ENCODE measurements around the gene HOXD13.

Gene HOXD13

GRCh38 chr2:176084611-176085119 is 7.9 kb upstream of the HOXD13 start:
- Histone ChIP-seq H3K36me3 (ENCODE audit: control insufficient read depth in 2 of 2, insufficient read depth in 1 of 2, low read length in 2 of 2) (no peaks in the 10 kb centered on the region), H3K27ac (ENCODE audit: extremely low read depth, low read depth, low read length) (no peak overlapping the region), H3K4me1 (ENCODE audit: control insufficient read depth, insufficient read depth, low read length) (no peaks in the 10 kb centered on the region), H3K9me3 (ENCODE audit: control insufficient read depth, insufficient read depth, low read depth, low read length) (no peaks in the 10 kb centered on the region), H3K4me3 (ENCODE audit: low read depth, low read length) (no peak overlapping the region)
- TF ChIP-seq ZSCAN30 (tag by site-specific recombination; IDR thresholded peaks at IDR 0.05) (no peak), ZNF596 (tag by site-specific recombination; IDR thresholded peaks at IDR 0.05) (peak; percentile 85)
- ChIA-PET POLR2A (no interaction called here), CTCF (interaction anchor here (0.7 to 5.6 kb wide), 6 partner anchors 12 to 833 kb away, joined by 3 to 33 read pairs (median 7); no protein-coding TSS in a partner anchor)

- no peaks in the 10 kb centered on the region for H3K36me3 ChIP-seq (ENCODE audit: control insufficient read depth in 2 of 2, insufficient read depth in 1 of 2, low read length in 2 of 2)
- no peaks in the 10 kb centered on the region for H3K4me1 ChIP-seq (ENCODE audit: control insufficient read depth, insufficient read depth, low read length)
- CTCF ChIA-PET: interaction anchor here (0.5 to 5.6 kb wide), 24 partner anchors 12 to 935 kb away, joined by 3 to 33 read pairs (median 4); no protein-coding TSS in a partner anchor
- H3K4me3 ChIP-seq (ENCODE audit: low read depth, low read length): no peak overlapping the region
- POLR2A ChIA-PET: interaction anchor here (0.8 kb wide), 1 partner anchor 84 kb away, joined by 3 read pairs; the partner anchor contains the start of gene LNPK
- no peak overlapping the region; the same call in 1 of the 2 replicates for H3K27ac ChIP-seq (ENCODE audit: extremely low read depth, low read depth, low read length)
- H3K9me3 ChIP-seq (ENCODE audit: control insufficient read depth, insufficient read depth, low read depth, low read length): no peaks in the 10 kb centered on the region
- TF ChIP-seq ZNF701 (tag by site-specific recombination; IDR thresholded peaks at IDR 0.05) (no peak), ZNF248 (tag by site-specific recombination; IDR thresholded peaks at IDR 0.05) (no peak), ZNF16 (tag by site-specific recombination; IDR thresholded peaks at IDR 0.05; ENCODE audit: low read depth) (no peak), ZNF24 (tag by site-specific recombination; IDR thresholded peaks at IDR 0.05) (no peak), FEZF1 (tag by site-specific recombination; IDR thresholded peaks at IDR 0.05) (no peak)
- TF ChIP-seq, protein P1, sequence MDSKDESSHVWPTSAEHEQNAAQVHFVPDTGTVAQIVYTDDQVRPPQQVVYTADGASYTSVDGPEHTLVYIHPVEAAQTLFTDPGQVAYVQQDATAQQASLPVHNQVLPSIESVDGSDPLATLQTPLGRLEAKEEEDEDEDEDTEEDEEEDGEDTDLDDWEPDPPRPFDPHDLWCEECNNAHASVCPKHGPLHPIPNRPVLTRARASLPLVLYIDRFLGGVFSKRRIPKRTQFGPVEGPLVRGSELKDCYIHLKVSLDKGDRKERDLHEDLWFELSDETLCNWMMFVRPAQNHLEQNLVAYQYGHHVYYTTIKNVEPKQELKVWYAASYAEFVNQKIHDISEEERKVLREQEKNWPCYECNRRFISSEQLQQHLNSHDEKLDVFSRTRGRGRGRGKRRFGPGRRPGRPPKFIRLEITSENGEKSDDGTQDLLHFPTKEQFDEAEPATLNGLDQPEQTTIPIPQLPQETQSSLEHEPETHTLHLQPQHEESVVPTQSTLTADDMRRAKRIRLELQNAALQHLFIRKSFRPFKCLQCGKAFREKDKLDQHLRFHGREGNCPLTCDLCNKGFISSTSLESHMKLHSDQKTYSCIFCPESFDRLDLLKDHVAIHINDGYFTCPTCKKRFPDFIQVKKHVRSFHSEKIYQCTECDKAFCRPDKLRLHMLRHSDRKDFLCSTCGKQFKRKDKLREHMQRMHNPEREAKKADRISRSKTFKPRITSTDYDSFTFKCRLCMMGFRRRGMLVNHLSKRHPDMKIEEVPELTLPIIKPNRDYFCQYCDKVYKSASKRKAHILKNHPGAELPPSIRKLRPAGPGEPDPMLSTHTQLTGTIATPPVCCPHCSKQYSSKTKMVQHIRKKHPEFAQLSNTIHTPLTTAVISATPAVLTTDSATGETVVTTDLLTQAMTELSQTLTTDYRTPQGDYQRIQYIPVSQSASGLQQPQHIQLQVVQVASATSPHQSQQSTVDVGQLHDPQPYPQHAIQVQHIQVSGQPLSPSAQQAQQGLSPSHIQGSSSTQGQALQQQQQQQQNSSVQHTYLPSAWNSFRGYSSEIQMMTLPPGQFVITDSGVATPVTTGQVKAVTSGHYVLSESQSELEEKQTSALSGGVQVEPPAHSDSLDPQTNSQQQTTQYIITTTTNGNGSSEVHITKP (tag by site-specific recombination; IDR thresholded peaks at IDR 0.05): no peak
- TF ChIP-seq, protein P2, sequence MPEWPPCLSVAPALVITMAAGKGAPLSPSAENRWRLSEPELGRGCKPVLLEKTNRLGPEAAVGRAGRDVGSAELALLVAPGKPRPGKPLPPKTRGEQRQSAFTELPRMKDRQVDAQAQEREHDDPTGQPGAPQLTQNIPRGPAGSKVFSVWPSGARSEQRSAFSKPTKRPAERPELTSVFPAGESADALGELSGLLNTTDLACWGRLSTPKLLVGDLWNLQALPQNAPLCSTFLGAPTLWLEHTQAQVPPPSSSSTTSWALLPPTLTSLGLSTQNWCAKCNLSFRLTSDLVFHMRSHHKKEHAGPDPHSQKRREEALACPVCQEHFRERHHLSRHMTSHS (tag by site-specific recombination; IDR thresholded peaks at IDR 0.05): no peak
Observed at GRCh38 chr2:176085120-176085788, 7.3 kb upstream of the HOXD13 start.

DNA sequence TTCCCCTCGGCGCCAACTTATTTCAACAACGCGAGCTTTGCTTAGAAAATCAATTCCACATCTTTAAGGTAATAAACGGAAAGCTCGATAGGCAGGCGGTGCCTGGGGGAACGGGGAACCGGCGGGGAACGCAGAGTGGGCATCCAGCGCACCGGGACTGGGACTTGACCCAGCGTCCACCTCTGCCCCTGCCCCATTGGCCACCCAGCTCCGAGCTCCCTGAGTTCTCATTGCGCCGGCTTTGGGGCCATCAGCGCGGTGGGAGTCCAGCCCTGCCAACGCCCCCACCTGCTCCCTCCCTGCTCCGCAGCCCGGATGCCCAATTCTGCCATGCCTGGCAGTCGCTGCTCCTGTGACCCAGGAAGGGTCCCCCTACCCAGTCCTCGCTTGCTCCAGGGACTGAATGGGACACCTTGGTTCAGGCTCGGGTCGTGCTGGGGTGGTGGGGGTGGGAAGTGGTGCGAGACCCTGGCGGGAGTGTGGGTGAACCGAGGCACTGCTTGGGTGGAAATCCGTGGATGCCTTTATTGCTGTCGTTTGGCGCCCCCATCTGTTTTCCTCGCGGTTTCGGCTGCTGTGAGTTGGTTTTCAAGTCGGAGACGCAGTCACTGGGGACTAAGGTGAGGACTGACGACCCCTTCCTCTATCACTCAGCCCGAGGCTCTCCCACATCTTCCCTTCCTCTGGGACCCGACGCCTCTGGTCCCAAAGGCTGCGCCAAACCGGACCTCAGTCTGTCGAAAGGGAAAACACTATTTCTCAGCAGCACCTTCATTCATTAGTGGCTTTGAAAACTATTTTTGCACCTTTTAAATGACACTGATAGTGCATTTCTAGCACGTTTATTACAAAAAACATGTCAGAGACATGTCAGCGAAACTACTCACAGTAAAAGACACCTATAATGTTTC is 6.4 kb upstream of the HOXD13 start:
- peak overlapping the region; percentile 31 for H3K4me3 ChIP-seq (ENCODE audit: low read depth, low read length)
- H3K36me3 ChIP-seq (ENCODE audit: control insufficient read depth in 2 of 2, insufficient read depth in 1 of 2, low read length in 2 of 2): no peaks in the 10 kb centered on the region
- ChIA-PET CTCF (interaction anchor here (0.6 to 5.6 kb wide), 25 partner anchors 11 to 936 kb away, joined by 3 to 33 read pairs (median 4); no protein-coding TSS in a partner anchor), POLR2A (interaction anchor here (0.8 kb wide), 1 partner anchor 84 kb away, joined by 3 read pairs; the partner anchor contains the start of gene LNPK)
- no peaks in the 10 kb centered on the region for H3K4me1 ChIP-seq (ENCODE audit: control insufficient read depth, insufficient read depth, low read length)
- peak overlapping the region; percentile 28; the same call in 1 of the 2 replicates for H3K27ac ChIP-seq (ENCODE audit: extremely low read depth, low read depth, low read length)
- H3K9me3 ChIP-seq (ENCODE audit: control insufficient read depth, insufficient read depth, low read depth, low read length): no peaks in the 10 kb centered on the region
- no peak for TF ChIP-seq ZFP37 (tag by site-specific recombination; IDR thresholded peaks at IDR 0.05)
- no peak for TF ChIP-seq ZNF350 (tag by site-specific recombination; IDR thresholded peaks at IDR 0.05)
- no peak for TF ChIP-seq ZNF701 (tag by site-specific recombination; IDR thresholded peaks at IDR 0.05)
- peak; percentile 34; the same call in 1 of the 2 replicates for TF ChIP-seq ZNF398 (tag by site-specific recombination; IDR thresholded peaks at IDR 0.05)
- peak; percentile 74 for TF ChIP-seq ZFHX2 (tag by site-specific recombination; conservative IDR thresholded peaks at IDR 0.05)
- TF ChIP-seq ZBTB8A (tag by site-specific recombination; IDR thresholded peaks at IDR 0.05): peak; percentile 74
- TF ChIP-seq ZNF654 (tag by site-specific recombination; IDR thresholded peaks at IDR 0.05; ENCODE audit: low read depth): peak; percentile 82
- TF ChIP-seq, protein P3, sequence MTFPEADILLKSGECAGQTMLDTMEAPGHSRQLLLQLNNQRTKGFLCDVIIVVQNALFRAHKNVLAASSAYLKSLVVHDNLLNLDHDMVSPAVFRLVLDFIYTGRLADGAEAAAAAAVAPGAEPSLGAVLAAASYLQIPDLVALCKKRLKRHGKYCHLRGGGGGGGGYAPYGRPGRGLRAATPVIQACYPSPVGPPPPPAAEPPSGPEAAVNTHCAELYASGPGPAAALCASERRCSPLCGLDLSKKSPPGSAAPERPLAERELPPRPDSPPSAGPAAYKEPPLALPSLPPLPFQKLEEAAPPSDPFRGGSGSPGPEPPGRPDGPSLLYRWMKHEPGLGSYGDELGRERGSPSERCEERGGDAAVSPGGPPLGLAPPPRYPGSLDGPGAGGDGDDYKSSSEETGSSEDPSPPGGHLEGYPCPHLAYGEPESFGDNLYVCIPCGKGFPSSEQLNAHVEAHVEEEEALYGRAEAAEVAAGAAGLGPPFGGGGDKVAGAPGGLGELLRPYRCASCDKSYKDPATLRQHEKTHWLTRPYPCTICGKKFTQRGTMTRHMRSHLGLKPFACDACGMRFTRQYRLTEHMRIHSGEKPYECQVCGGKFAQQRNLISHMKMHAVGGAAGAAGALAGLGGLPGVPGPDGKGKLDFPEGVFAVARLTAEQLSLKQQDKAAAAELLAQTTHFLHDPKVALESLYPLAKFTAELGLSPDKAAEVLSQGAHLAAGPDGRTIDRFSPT (tag by site-specific recombination; IDR thresholded peaks at IDR 0.05): peak; percentile 61; the same call in 1 of the 2 replicates
- no peak for TF ChIP-seq ZNF2 (tag by site-specific recombination; IDR thresholded peaks at IDR 0.05)
- no peak for TF ChIP-seq IKZF3 (tag by site-specific recombination; IDR thresholded peaks at IDR 0.05)
- TF ChIP-seq KLF7 (tag by site-specific recombination; IDR thresholded peaks at IDR 0.05; ENCODE audit: borderline replicate concordance): no peak
